MM.1S (cell line): Measurements from ENCODE around the gene PRKCH.

Source experiments
- DNase-seq: peaks from one replicate; pipeline ENCODE4 v3.0.0-alpha.2; 2015
- H2AFZ ChIP-seq: fragments of 300-600 bp; sonication (generic); 2 replicates; pipeline ENCODE4 v1.6.0; 2016; ENCODE audit warnings: antibody characterized with exemption, low read length
- H3F3A ChIP-seq: fragments of 300-600 bp; sonication (generic); 2 replicates; pipeline ENCODE4 v1.6.1; 2016; ENCODE audit warnings: mild to moderate bottlenecking, antibody characterized with exemption, low read length, moderate library complexity, mixed read lengths; ENCODE audit not compliant: insufficient read depth
- H3K27ac ChIP-seq: fragments of 300-600 bp; sonication (generic); 2 replicates; pipeline ENCODE4 v1.5.1; 2016; ENCODE audit warnings: mild to moderate bottlenecking, low read length
- H3K27me3 ChIP-seq: fragments of 300-600 bp; sonication (generic); replicated peaks from 2 replicates; pipeline ENCODE4 v1.6.0; 2016; ENCODE audit warnings: low read length; ENCODE audit not compliant: insufficient read depth
- H3K36me3 ChIP-seq: fragments of 300-600 bp; sonication (generic); replicated peaks from 2 replicates; pipeline ENCODE4 v1.6.1; 2016; ENCODE audit warnings: mild to moderate bottlenecking, low read length, mixed read lengths; ENCODE audit not compliant: insufficient read depth
- H3K4me1 ChIP-seq: fragments of 300-600 bp; sonication (generic); 2 replicates; pipeline ENCODE4 v1.6.1; 2016; ENCODE audit warnings: low read length, mixed read lengths
- H3K4me2 ChIP-seq: fragments of 300-600 bp; sonication (generic); 2 replicates; pipeline ENCODE4 v1.6.0; 2016; ENCODE audit warnings: low read depth, low read length
- H3K4me3 ChIP-seq: fragments of 300-600 bp; sonication (generic); 2 replicates; pipeline ENCODE4 v1.5.1; 2016; ENCODE audit warnings: low read length, mixed read lengths
- H3K79me2 ChIP-seq: fragments of 300-600 bp; sonication (generic); 2 replicates; pipeline ENCODE4 v1.6.1; 2016; ENCODE audit warnings: mixed run types, low read length, mixed read lengths
- H3K9ac ChIP-seq: fragments of 300-600 bp; sonication (generic); 2 replicates; pipeline ENCODE4 v1.6.1; 2016; ENCODE audit warnings: low read length, mixed read lengths
- H3K9me2 ChIP-seq: fragments of 300-600 bp; sonication (generic); replicated peaks from 2 replicates; pipeline ENCODE4 v1.6.1; 2016; ENCODE audit warnings: mild to moderate bottlenecking, low read length, mixed read lengths; ENCODE audit not compliant: insufficient read depth
- H3K9me3 ChIP-seq: fragments of 300-600 bp; sonication (generic); replicated peaks from 2 replicates; pipeline ENCODE4 v1.6.1; 2016; ENCODE audit warnings: mild to moderate bottlenecking, low read length, mixed read lengths; ENCODE audit not compliant: insufficient read depth
- H4K20me1 ChIP-seq: fragments of 300-600 bp; sonication (generic); 2 replicates; pipeline ENCODE4 v1.6.1; 2016; ENCODE audit warnings: mild to moderate bottlenecking, low read length, moderate library complexity, mixed read lengths; ENCODE audit not compliant: insufficient read depth
- EZH2 ChIP-seq: fragments of 300-600 bp; sonication (generic); optimal IDR thresholded peaks from 2 replicates; pipeline ENCODE3; 2017; ENCODE audit warnings: low read depth, mild to moderate bottlenecking, antibody characterized with exemption, low read length, mixed read lengths
- EZH2phosphoT487 ChIP-seq: fragments of 300-600 bp; sonication (generic); IDR thresholded peaks from 2 replicates; pipeline ENCODE4 v1.6.1; 2018; ENCODE audit warnings: antibody characterized with exemption, low read length
- TF ChIP-seq, protein P1 (sequence below): fragments of 300-600 bp; sonication (generic); IDR thresholded peaks from 2 replicates; pipeline ENCODE4 v1.5.1; 2016; ENCODE audit warnings: antibody characterized with exemption, low read length, mixed read lengths

PRKCH gene

DNA sequence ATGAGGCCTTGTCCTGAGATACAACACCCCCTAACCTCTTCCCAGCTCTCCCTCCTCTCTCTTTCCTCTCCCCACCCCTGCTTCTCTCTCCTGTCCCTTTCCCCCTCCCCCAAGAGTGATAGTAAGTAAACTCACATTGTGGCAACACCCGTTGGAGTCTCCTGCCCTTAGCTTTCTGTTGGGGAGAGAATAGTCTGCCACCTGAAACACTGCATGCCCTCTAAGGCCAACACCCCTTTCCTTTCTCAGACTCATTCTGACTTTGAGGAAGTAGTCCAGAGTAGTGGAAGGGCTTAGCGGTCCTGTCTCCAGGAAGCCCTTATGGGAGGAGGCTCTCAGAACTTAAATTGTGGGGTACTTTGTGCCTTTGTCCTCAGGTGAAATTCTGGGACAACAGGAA, 95.2 kb downstream of the PRKCH start:
- H3K9me3 ChIP-seq: no peaks in the 10 kb centered on the region
- no peaks in the 10 kb centered on the region for H3F3A ChIP-seq
- H4K20me1 ChIP-seq: no peaks in the 10 kb centered on the region
- H3K36me3 ChIP-seq: no peaks in the 10 kb centered on the region
- H3K79me2 ChIP-seq: no peaks in the 10 kb centered on the region
- no peaks in the 10 kb centered on the region for H3K4me1 ChIP-seq
- TF ChIP-seq, protein P1, sequence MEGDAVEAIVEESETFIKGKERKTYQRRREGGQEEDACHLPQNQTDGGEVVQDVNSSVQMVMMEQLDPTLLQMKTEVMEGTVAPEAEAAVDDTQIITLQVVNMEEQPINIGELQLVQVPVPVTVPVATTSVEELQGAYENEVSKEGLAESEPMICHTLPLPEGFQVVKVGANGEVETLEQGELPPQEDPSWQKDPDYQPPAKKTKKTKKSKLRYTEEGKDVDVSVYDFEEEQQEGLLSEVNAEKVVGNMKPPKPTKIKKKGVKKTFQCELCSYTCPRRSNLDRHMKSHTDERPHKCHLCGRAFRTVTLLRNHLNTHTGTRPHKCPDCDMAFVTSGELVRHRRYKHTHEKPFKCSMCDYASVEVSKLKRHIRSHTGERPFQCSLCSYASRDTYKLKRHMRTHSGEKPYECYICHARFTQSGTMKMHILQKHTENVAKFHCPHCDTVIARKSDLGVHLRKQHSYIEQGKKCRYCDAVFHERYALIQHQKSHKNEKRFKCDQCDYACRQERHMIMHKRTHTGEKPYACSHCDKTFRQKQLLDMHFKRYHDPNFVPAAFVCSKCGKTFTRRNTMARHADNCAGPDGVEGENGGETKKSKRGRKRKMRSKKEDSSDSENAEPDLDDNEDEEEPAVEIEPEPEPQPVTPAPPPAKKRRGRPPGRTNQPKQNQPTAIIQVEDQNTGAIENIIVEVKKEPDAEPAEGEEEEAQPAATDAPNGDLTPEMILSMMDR: no peak
- TF ChIP-seq EZH2: no peak
- TF ChIP-seq EZH2phosphoT487: no peak
- H3K4me3 ChIP-seq: no peak overlapping the region
- H3K27me3 ChIP-seq: no peaks in the 10 kb centered on the region
- H3K27ac ChIP-seq: no peak overlapping the region
- no peak for DNase-seq
- H3K9me2 ChIP-seq: no peaks in the 10 kb centered on the region
- H3K4me2 ChIP-seq: no peak overlapping the region
- no peak overlapping the region for H2AFZ ChIP-seq
- H3K9ac ChIP-seq: no peak overlapping the region

DNA sequence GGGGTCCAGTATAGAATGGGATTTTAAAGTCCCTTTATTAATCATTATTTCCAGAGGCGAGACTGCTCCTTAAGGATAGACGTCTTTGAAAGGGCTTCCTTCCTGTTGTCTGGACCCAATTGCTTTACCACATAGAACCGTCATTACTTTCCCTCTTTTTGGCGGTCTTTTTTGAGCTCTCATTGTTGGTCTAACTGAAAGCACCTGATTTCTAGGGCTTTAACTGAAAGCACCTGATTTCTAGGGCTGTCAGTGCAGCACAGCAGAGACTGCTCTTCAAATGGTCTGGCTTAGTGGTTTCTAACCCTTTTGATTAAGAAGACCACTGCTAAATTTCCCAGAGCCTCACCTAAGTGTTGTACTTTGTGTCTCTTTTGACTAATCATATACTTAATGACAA, 95.8 kb downstream of the PRKCH start:
- Histone ChIP-seq H3K4me1 (no peaks in the 10 kb centered on the region), H3K27ac (no peak overlapping the region), H3K4me3 (no peak overlapping the region), H3K4me2 (no peak overlapping the region), H3K9me3 (no peaks in the 10 kb centered on the region), H3K27me3 (no peaks in the 10 kb centered on the region), H4K20me1 (no peaks in the 10 kb centered on the region), H2AFZ (no peak overlapping the region), H3K9me2 (no peaks in the 10 kb centered on the region), H3K9ac (no peak overlapping the region), H3K79me2 (no peaks in the 10 kb centered on the region), H3F3A (no peaks in the 10 kb centered on the region), H3K36me3 (no peaks in the 10 kb centered on the region)
- DNase-seq: no peak
- TF ChIP-seq EZH2 (no peak), EZH2phosphoT487 (no peak)
- TF ChIP-seq, protein P1: no peak

DNA sequence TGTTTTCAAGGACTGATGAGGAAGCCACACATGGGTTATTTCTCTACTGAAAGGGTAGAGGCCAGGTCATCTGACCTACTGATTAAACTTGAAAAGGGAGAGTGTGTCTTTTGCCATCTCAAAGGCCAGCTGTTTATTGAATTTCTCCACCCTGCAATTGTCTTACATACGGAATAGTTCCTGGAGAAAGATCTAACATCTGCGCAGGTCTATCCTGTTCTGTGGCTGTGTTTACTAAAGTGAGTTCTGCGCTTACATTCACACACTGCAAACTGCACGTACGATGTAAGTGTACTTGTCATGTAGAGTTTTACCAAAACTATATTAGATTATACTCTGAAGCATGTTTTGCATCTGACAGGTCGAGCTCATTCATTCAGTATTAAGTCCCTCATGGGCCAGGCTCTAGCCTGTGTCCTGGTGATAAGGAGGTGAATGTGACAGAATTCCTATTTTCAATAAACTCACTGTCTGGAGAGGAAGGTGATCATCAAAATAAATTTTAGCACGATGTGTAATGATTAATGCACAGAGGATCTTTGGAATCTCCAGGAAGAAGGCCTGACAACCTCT, 96.6 kb downstream of the PRKCH start:
- no peak for TF ChIP-seq EZH2phosphoT487
- TF ChIP-seq, protein P1: no peak
- no peak for TF ChIP-seq EZH2
- no peaks in the 10 kb centered on the region for H3K4me1 ChIP-seq
- no peak overlapping the region for H3K4me3 ChIP-seq
- H3K9ac ChIP-seq: no peak overlapping the region
- H3K36me3 ChIP-seq: no peaks in the 10 kb centered on the region
- H3K9me2 ChIP-seq: no peaks in the 10 kb centered on the region
- no peak overlapping the region for H3K4me2 ChIP-seq
- H3K79me2 ChIP-seq: no peaks in the 10 kb centered on the region
- no peak overlapping the region for H3K27ac ChIP-seq
- H3F3A ChIP-seq: no peaks in the 10 kb centered on the region
- no peaks in the 10 kb centered on the region for H3K9me3 ChIP-seq
- H3K27me3 ChIP-seq: no peaks in the 10 kb centered on the region
- H2AFZ ChIP-seq: no peak overlapping the region
- no peaks in the 10 kb centered on the region for H4K20me1 ChIP-seq
- DNase-seq: no peak
